HCT116 (cell line): ENCODE results near the gene TMEM139. TPM values are rescaled to one million over a fixed set of nuclear protein-coding genes. Genes with fewer than 3 reads are reported as not detected.

Experiments used
- ATAC-seq: fragments of 200-7000 bp; cut with Tn5 transposase; 2 replicates; pipeline ENCODE4 v1.9.1; 2020; ENCODE audit warnings: mild to moderate bottlenecking, moderate library complexity
- BruUV-seq: library from RNA; stranded (reverse); fragments of 400-500 nt; replicated peaks from 2 replicates; lab custom pipeline; 2021; lab: Mats Ljungman, UMichigan
- CTCF ChIA-PET: fragments of 300-600 bp; sonication (Branson Sonifier 250); formaldehyde crosslinking; loops from one replicate; lab custom pipeline; 2021; ENCODE audit warnings: antibody characterized with exemption; lab: Charles Lee
- POLR2A ChIA-PET: fragments of 300-600, 350-600 bp; sonication (Branson Sonifier 250); formaldehyde crosslinking; loops from one replicate; lab custom pipeline; 2021; ENCODE audit warnings: antibody characterized with exemption; lab: Charles Lee
- RAD21 ChIA-PET, 2 experiments: fragments of 300-600 bp; sonication (Branson Sonifier 250); formaldehyde crosslinking; loops; one replicate each; lab custom pipeline; 2023; ENCODE audit warnings: low total read pairs in 2 of 2; ENCODE audit not compliant: uncharacterized antibody in 2 of 2, unreplicated experiment in 2 of 2, low non-redundant PET in 1 of 2; lab: Charles Lee
- DNase-seq: peaks from one replicate; pipeline ENCODE4 v3.0.0-alpha.2; 2010; ENCODE audit warnings: low read depth, low spot score
- H2AFZ ChIP-seq: fragments of 200-600 bp; shearing (Covaris generic), sonication (generic); 2 replicates; pipeline ENCODE4 v1.6.1; 2017; ENCODE audit warnings: low read depth, mixed run types, mixed read lengths, antibody characterized with exemption, low read length; ENCODE audit not compliant: poor library complexity, severe bottlenecking
- H3K27ac ChIP-seq: 2 replicates; pipeline ENCODE4 v1.5.1; 2012; ENCODE audit warnings: low read depth, low read length
- H3K27me3 ChIP-seq: fragments of 200-600 bp; sonication (generic); 2 replicates; pipeline ENCODE4 v1.6.1; 2016; ENCODE audit warnings: mixed run types, low read length, mixed read lengths; ENCODE audit not compliant: insufficient read depth
- H3K36me3 ChIP-seq, 2 experiments: fragments of 200-500 bp in 1 of 2; fragments of 200-600 bp in 1 of 2; sonication (Bioruptor generic) in 1 of 2; sonication (generic) in 1 of 2; 2 replicates each; pipeline versions ENCODE4 v1.5.1 to v1.6.1; 2014 to 2016; ENCODE audit warnings: low read length in 2 of 2, inconsistent platforms in 1 of 2, mixed read lengths in 1 of 2, mixed run types in 1 of 2; ENCODE audit not compliant: insufficient read depth in 2 of 2, control insufficient read depth in 1 of 2
- H3K4me1 ChIP-seq, 2 experiments: fragments of 200-600 bp in 1 of 2; sonication (generic) in 1 of 2; 2 replicates each; pipeline versions ENCODE4 v1.5.1 to v1.6.1; 2012 to 2017; ENCODE audit warnings: low read length in 2 of 2, inconsistent platforms in 1 of 2, mild to moderate bottlenecking in 1 of 2, mixed read lengths in 1 of 2, mixed run types in 1 of 2, moderate library complexity in 1 of 2; ENCODE audit not compliant: insufficient read depth in 2 of 2, control insufficient read depth in 1 of 2
- H3K4me2 ChIP-seq: fragments of 200-600 bp; sonication (generic); 2 replicates; pipeline ENCODE4 v1.6.1; 2017; ENCODE audit warnings: mixed run types, low read length, mixed read lengths
- H3K4me3 ChIP-seq, 2 experiments: fragments of 200-600 bp in 1 of 2; sonication (generic) in 1 of 2; replicated peaks in 1 of 2; 2 replicates each; pipeline ENCODE4 v1.5.1; 2011 to 2016; ENCODE audit warnings: low read length in 2 of 2, control low read depth in 1 of 2, low read depth in 1 of 2, mild to moderate bottlenecking in 1 of 2, mixed read lengths in 1 of 2, mixed run types in 1 of 2
- H3K79me2 ChIP-seq: fragments of 200-600 bp; sonication (generic); 2 replicates; pipeline ENCODE4 v1.6.1; 2017; ENCODE audit warnings: mild to moderate bottlenecking, mixed run types, low read length, moderate library complexity, mixed read lengths; ENCODE audit not compliant: insufficient read depth
- H3K9ac ChIP-seq: fragments of 200-600 bp; sonication (generic); 2 replicates; pipeline ENCODE4 v1.6.1; 2016; ENCODE audit warnings: low read length, mixed read lengths
- H3K9me2 ChIP-seq: fragments of 200-600 bp; sonication (generic), shearing (Covaris generic); 2 replicates; pipeline ENCODE4 v1.6.1; 2017; ENCODE audit warnings: mixed run types, mild to moderate bottlenecking, moderate library complexity; ENCODE audit not compliant: insufficient read depth
- H3K9me3 ChIP-seq, 2 experiments: fragments of 200-500 bp in 1 of 2; fragments of 200-600 bp in 1 of 2; sonication (Bioruptor generic) in 1 of 2; sonication (generic) in 1 of 2; 2 replicates each; pipeline ENCODE4 v1.6.1; 2014 to 2017; ENCODE audit warnings: low read length in 2 of 2, mixed read lengths in 2 of 2, inconsistent platforms in 1 of 2, low read depth in 1 of 2, mild to moderate bottlenecking in 1 of 2, mixed run types in 1 of 2, moderate library complexity in 1 of 2; ENCODE audit not compliant: control insufficient read depth in 1 of 2, insufficient read depth in 1 of 2
- H4K20me1 ChIP-seq: fragments of 200-600 bp; sonication (generic), shearing (Covaris generic); 2 replicates; pipeline ENCODE4 v1.6.1; 2017; ENCODE audit warnings: mixed run types, mild to moderate bottlenecking, moderate library complexity; ENCODE audit not compliant: insufficient read depth
- ATF3 ChIP-seq: IDR thresholded peaks from 2 replicates; pipeline ENCODE4 v1.6.1; 2012
- CBX3 ChIP-seq: IDR thresholded peaks from 2 replicates; pipeline ENCODE4 v1.6.1; 2012; ENCODE audit warnings: low read depth
- CTCF ChIP-seq, 3 experiments: fragments of 200-600 bp in 1 of 3; sonication (generic) in 1 of 3; IDR thresholded peaks in 2 of 3; conservative IDR thresholded peaks in 1 of 3; 2 replicates each; pipeline ENCODE4 v1.5.1; 2012 to 2017; ENCODE audit warnings: low read depth in 2 of 3, low read length in 2 of 3, antibody characterized with exemption in 1 of 3, borderline replicate concordance in 1 of 3, control low read depth in 1 of 3, mild to moderate bottlenecking in 1 of 3, mixed read lengths in 1 of 3, mixed run types in 1 of 3, moderate library complexity in 1 of 3; ENCODE audit not compliant: insufficient read depth in 1 of 3
- EGR1 ChIP-seq: IDR thresholded peaks from 2 replicates; pipeline ENCODE4 v1.6.1; 2012; ENCODE audit warnings: low read depth
- ELF1 ChIP-seq: IDR thresholded peaks from 2 replicates; pipeline ENCODE4 v1.6.1; 2012; ENCODE audit warnings: low read depth, borderline replicate concordance
- EZH2 ChIP-seq: fragments of 200-600 bp; sonication (generic); IDR thresholded peaks from 2 replicates; pipeline ENCODE4 v1.6.1; 2017; ENCODE audit warnings: antibody characterized with exemption, mixed run types
- FOSL1 ChIP-seq: IDR thresholded peaks from 2 replicates; pipeline ENCODE4 v1.6.1; 2012; ENCODE audit warnings: low read depth
- MAX ChIP-seq: IDR thresholded peaks from 2 replicates; pipeline ENCODE4 v1.6.1; 2012
- POLR2A ChIP-seq: IDR thresholded peaks from 2 replicates; pipeline ENCODE4 v1.7.0; 2011; ENCODE audit warnings: borderline replicate concordance; ENCODE audit not compliant: insufficient read depth, insufficient read length; ENCODE audit errors: extremely low read depth
- POLR2AphosphoS5 ChIP-seq: IDR thresholded peaks from 2 replicates; pipeline ENCODE4 v1.6.1; 2011; ENCODE audit warnings: mild to moderate bottlenecking, low read depth, low read length, moderate library complexity
- RAD21 ChIP-seq: IDR thresholded peaks from 2 replicates; pipeline ENCODE4 v1.6.1; 2012; ENCODE audit warnings: low read depth, mild to moderate bottlenecking
- REST ChIP-seq: IDR thresholded peaks from 2 replicates; pipeline ENCODE4 v1.6.1; 2012; ENCODE audit warnings: low read depth
- SIN3A ChIP-seq: IDR thresholded peaks from 2 replicates; pipeline ENCODE4 v1.6.1; 2012; ENCODE audit warnings: low read depth
- SP1 ChIP-seq: IDR thresholded peaks from 2 replicates; pipeline ENCODE4 v1.6.1; 2012; ENCODE audit warnings: low read depth
- SRF ChIP-seq: IDR thresholded peaks from 2 replicates; pipeline ENCODE4 v1.6.1; 2012; ENCODE audit warnings: low read depth
- TCF7L2 ChIP-seq: IDR thresholded peaks from 2 replicates; pipeline ENCODE4 v1.7.0; 2011; ENCODE audit warnings: borderline replicate concordance, inconsistent platforms; ENCODE audit not compliant: insufficient read depth, insufficient read length; ENCODE audit errors: extremely low read depth
- ZBTB33 ChIP-seq: IDR thresholded peaks from 2 replicates; pipeline ENCODE4 v1.6.1; 2011; ENCODE audit warnings: mild to moderate bottlenecking, low read length, moderate library complexity; ENCODE audit not compliant: insufficient replicate concordance; ENCODE audit errors: extremely low read depth
- ZFX ChIP-seq: fragments of 450-650 bp; IDR thresholded peaks from 2 replicates; pipeline ENCODE4 v1.6.1; 2017
- ZNF274 ChIP-seq: fragments of 200-500 bp; sonication (Bioruptor generic); IDR thresholded peaks from 2 replicates; pipeline ENCODE4 v1.6.1; 2014; ENCODE audit warnings: mild to moderate bottlenecking, low read depth, low read length, inconsistent platforms
- intact Hi-C: fragments of 100-400 bp; cut with micrococcal nuclease; formaldehyde crosslinking; loops from 2 replicates; pipeline ENCODE4 v1.10.0; 2022
- total RNA-seq: library from RNA; stranded (reverse); gene quantifications from one replicate; pipeline ENCODE4 v1.2.1, GENCODE V29; 2021; ENCODE audit not compliant: unreplicated experiment

Gene TMEM139
- total RNA-seq, 1 experiment from 2014 or later = 9.9 TPM

- no peak for TF ChIP-seq CBX3
- TF ChIP-seq ZNF274 = no peak
- TF ChIP-seq CTCF (IDR thresholded peaks at IDR 0.05 in 2 of 3, conservative IDR thresholded peaks at IDR 0.05 in 1 of 3; ENCODE audit: borderline replicate concordance in 1 of 3, insufficient read depth in 1 of 3, low read depth in 2 of 3, low read length in 2 of 3) = no peak
- TF ChIP-seq ELF1 = no peak
- TF ChIP-seq SRF = no peak
- TF ChIP-seq SIN3A = no peak
- no peak for TF ChIP-seq TCF7L2
- no peak for TF ChIP-seq SP1
- no peak for TF ChIP-seq ZFX
- no peak for TF ChIP-seq POLR2A
- TF ChIP-seq MAX = no peak
- TF ChIP-seq POLR2AphosphoS5 = no peak
- no peak for TF ChIP-seq EZH2
- no peak for TF ChIP-seq FOSL1
- no peak for TF ChIP-seq REST
- TF ChIP-seq ATF3 = no peak
- no peak for TF ChIP-seq EGR1
- no peak for TF ChIP-seq ZBTB33
- no peak for TF ChIP-seq RAD21
- no peaks in the 10 kb centered on the region for H3K79me2 ChIP-seq
- peaks cover 24 to 48% of the 10 kb centered on the region in 2 experiments for H3K4me1 ChIP-seq
- no peak for ATAC-seq
- H4K20me1 ChIP-seq = no peaks in the 10 kb centered on the region
- BruUV-seq = no TSS peak
- H3K4me2 ChIP-seq = no peak overlapping the region
- H3K36me3 ChIP-seq = no peaks in the 10 kb centered on the region
- ChIA-PET RAD21 (no interaction called here), POLR2A (interaction anchor here (1.8 kb wide), 1 partner anchor 18 kb away, joined by 4 read pairs; the partner anchor contains the start of gene GSTK1), CTCF (no interaction called here)
- no peak for DNase-seq
- no peaks in the 10 kb centered on the region for H3K27me3 ChIP-seq
- intact Hi-C loops = no loop called here
- no peak overlapping the region for H2AFZ ChIP-seq
- no peak overlapping the region for H3K4me3 ChIP-seq
- no peak overlapping the region for H3K27ac ChIP-seq
- no peaks in the 10 kb centered on the region for H3K9me2 ChIP-seq
- H3K9ac ChIP-seq = no peak overlapping the region
- H3K9me3 ChIP-seq = no peaks in the 10 kb centered on the region
These were observed 3.2 kb upstream of the TMEM139 start for GRCh38 chr7:143281529-143281928.
